ENCODE results near the gene AMY1B.
"Not testable (repeated sequence)": the region's sequence is repeated elsewhere in the genome, so short reads cannot be mapped to it uniquely, and the experiment has no call there.

AMY1B gene

GRCh38 chr1:103643908-103644307 lies 52.1 kb downstream of the AMY1B start:
- not testable (repeated sequence) for H3K36me3 Mint-ChIP-seq (ENCODE audit: low read depth); H3K4me3 Mint-ChIP-seq; H3K27me3 Mint-ChIP-seq (ENCODE audit: low read depth); H3K9me3 Mint-ChIP-seq; H3K4me1 Mint-ChIP-seq; H3K27ac Mint-ChIP-seq

DNA sequence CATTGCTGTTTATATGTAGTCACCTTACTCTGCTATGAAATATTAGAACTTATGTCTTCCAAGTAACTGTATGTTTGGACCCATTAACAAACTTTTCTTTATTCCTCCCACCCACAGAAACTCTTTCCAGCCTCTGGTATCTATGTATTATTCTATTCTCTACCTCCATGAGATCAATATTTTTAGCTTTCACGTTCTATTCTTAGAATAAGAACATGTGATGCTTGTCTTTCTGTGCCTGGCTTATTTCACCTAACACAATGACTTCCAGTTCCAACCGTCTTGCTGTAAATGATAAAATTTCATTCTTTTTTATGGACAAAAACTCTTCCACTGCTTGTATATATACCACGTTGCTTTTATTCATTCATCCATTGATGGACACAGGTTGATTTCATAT lies 54.8 kb downstream of the AMY1B start:
- H3K36me3 Mint-ChIP-seq (ENCODE audit: low read depth); H3K4me3 Mint-ChIP-seq; H3K27ac Mint-ChIP-seq; H3K4me1 Mint-ChIP-seq; H3K27me3 Mint-ChIP-seq (ENCODE audit: low read depth); H3K9me3 Mint-ChIP-seq: not testable (repeated sequence)

All from nephron (organoid).